PC-3 (cell line): Measurements from ENCODE around the gene LIPG. TPM values are rescaled to one million over a fixed set of nuclear protein-coding genes. Genes with fewer than 3 reads are reported as not detected.

Experiments
- ATAC-seq: fragments of 200-7000 bp; cut with Tn5 transposase; 2 replicates; pipeline ENCODE4 v1.9.1; 2020; ENCODE audit warnings: mild to moderate bottlenecking, moderate library complexity
- BruUV-seq: library from RNA; stranded (reverse); fragments of 400-500 nt; replicated peaks from 2 replicates; lab custom pipeline; 2021; lab: Mats Ljungman, UMichigan
- CTCF ChIA-PET: fragments of 300-600 bp; sonication (Branson Sonifier 250); formaldehyde crosslinking; loops from one replicate; lab custom pipeline; 2022; ENCODE audit warnings: antibody characterized with exemption; lab: Charles Lee
- POLR2A ChIA-PET: fragments of 300-600 bp; sonication (Branson Sonifier 250); formaldehyde crosslinking; loops from one replicate; lab custom pipeline; 2022; ENCODE audit warnings: antibody characterized with exemption; ENCODE audit not compliant: unreplicated experiment; lab: Charles Lee
- DNase-seq: peaks from one replicate; pipeline ENCODE4 v3.0.0-alpha.2; 2015
- H2AFZ ChIP-seq: fragments of 300-600 bp; sonication (generic); 2 replicates; pipeline ENCODE4 v1.6.0; 2016; ENCODE audit warnings: antibody characterized with exemption, low read length
- H3F3A ChIP-seq: fragments of 300-600 bp; sonication (generic); one replicate; pipeline ENCODE4 v1.6.0; 2017; ENCODE audit warnings: antibody characterized with exemption, low read length, control low read depth, mild to moderate bottlenecking; ENCODE audit not compliant: unreplicated experiment
- H3K27ac ChIP-seq: fragments of 300-600 bp; sonication (generic); 2 replicates; pipeline ENCODE4 v1.5.1; 2016; ENCODE audit warnings: mild to moderate bottlenecking, low read length
- H3K27me3 ChIP-seq: fragments of 300-600 bp; sonication (generic); 2 replicates; pipeline ENCODE4 v1.6.1; 2016; ENCODE audit warnings: low read length, mixed read lengths
- H3K36me3 ChIP-seq: fragments of 300-600 bp; sonication (generic); 2 replicates; pipeline ENCODE4 v1.6.1; 2016; ENCODE audit warnings: low read depth, mixed run types, low read length, mixed read lengths
- H3K4me1 ChIP-seq: fragments of 300-600 bp; sonication (generic); 2 replicates; pipeline ENCODE4 v1.5.1; 2016; ENCODE audit warnings: low read length; ENCODE audit not compliant: insufficient read depth
- H3K4me2 ChIP-seq: fragments of 300-600 bp; sonication (generic); 2 replicates; pipeline ENCODE4 v1.6.0; 2016; ENCODE audit warnings: low read length
- H3K4me3 ChIP-seq: fragments of 300-600 bp; sonication (generic); 2 replicates; pipeline ENCODE4 v1.5.1; 2016; ENCODE audit warnings: mild to moderate bottlenecking, low read length, mixed read lengths
- H3K79me2 ChIP-seq: fragments of 300-600 bp; sonication (generic); 2 replicates; pipeline ENCODE4 v1.6.1; 2017; ENCODE audit warnings: low read length, mixed read lengths
- H3K9ac ChIP-seq: fragments of 300-600 bp; sonication (generic); 2 replicates; pipeline ENCODE4 v1.6.0; 2016; ENCODE audit warnings: mild to moderate bottlenecking, low read length
- H3K9me2 ChIP-seq: fragments of 300-600 bp; sonication (generic); replicated peaks from 2 replicates; pipeline ENCODE4 v1.6.1; 2016; ENCODE audit warnings: mixed run types, low read length, mixed read lengths
- H3K9me3 ChIP-seq: fragments of 300-600 bp; sonication (generic); 2 replicates; pipeline ENCODE4 v1.6.1; 2016; ENCODE audit warnings: low read length, mixed read lengths
- H4K20me1 ChIP-seq: fragments of 300-600 bp; sonication (generic); 2 replicates; pipeline ENCODE4 v1.6.1; 2016; ENCODE audit warnings: low read length, mixed read lengths
- CTCF ChIP-seq: fragments of 300-600 bp; sonication (generic); conservative IDR thresholded peaks from 2 replicates; pipeline ENCODE4 v1.5.1; 2017; ENCODE audit warnings: antibody characterized with exemption, low read depth, mild to moderate bottlenecking, low read length
- EZH2 ChIP-seq: fragments of 300-600 bp; sonication (generic); IDR thresholded peaks from one replicate; pipeline ENCODE4 v1.6.1; 2017; ENCODE audit warnings: antibody characterized with exemption, mild to moderate bottlenecking, low read length; ENCODE audit not compliant: unreplicated experiment
- EZH2phosphoT487 ChIP-seq: fragments of 300-600 bp; sonication (generic); IDR thresholded peaks from 2 replicates; pipeline ENCODE4 v1.6.1; 2018; ENCODE audit warnings: mild to moderate bottlenecking, antibody characterized with exemption, low read length, borderline replicate concordance
- intact Hi-C: fragments of 100-400 bp; cut with micrococcal nuclease; formaldehyde crosslinking; loops from 2 replicates; pipeline ENCODE4 v1.9.0; 2023
- total RNA-seq: library from RNA; depleted of rRNA; stranded (reverse); fragments of >200 nt; gene quantifications from 2 replicates; pipeline ENCODE4 v1.2.3, GENCODE V29; 2014

The LIPG gene
- total RNA-seq, 1 experiment from 2014 or later = 14.8 TPM

DNA sequence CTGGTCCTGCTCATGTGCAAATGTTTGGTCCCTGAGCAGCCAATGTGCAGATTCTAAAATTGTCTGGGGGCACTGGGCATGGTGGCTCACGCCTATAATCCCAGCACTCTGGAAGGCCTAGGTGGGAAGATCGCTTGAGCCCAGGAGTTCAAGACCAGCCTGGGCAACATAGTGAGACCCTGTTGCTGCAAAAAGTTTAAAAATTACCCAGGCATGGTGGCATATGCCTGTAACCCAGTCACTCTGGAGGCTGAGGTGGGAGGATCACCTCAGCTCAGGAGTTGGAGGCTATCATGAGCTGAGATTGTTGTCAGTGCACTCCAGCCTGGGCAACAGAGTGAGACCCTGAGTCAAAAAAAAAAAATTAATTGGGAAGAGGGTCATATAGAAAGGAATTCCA, 5.1 kb downstream of the LIPG start:
- no peaks in the 10 kb centered on the region for H3K9me2 ChIP-seq
- TF ChIP-seq CTCF (no peak), EZH2phosphoT487 (no peak), EZH2 (no peak)
- intact Hi-C loops = loop anchor here (10.0 kb wide), 1 partner anchor 128 kb away; no protein-coding TSS in a partner anchor
- H3F3A ChIP-seq = no peaks in the 10 kb centered on the region
- ChIA-PET POLR2A (no interaction called here), CTCF (no interaction called here)
- H3K36me3 ChIP-seq = no peaks in the 10 kb centered on the region
- H3K4me1 ChIP-seq = peaks cover 6% of the 10 kb centered on the region
- DNase-seq = no peak
- no peak overlapping the region for H3K9ac ChIP-seq
- no peak overlapping the region for H2AFZ ChIP-seq
- H3K4me2 ChIP-seq = no peak overlapping the region
- H3K9me3 ChIP-seq = no peaks in the 10 kb centered on the region
- no peak overlapping the region for H3K4me3 ChIP-seq
- H3K27ac ChIP-seq = no peak overlapping the region
- H4K20me1 ChIP-seq = no peaks in the 10 kb centered on the region
- BruUV-seq = no TSS peak
- H3K79me2 ChIP-seq = peaks cover 15% of the 10 kb centered on the region; the same call in 1 of the 2 replicates
- H3K27me3 ChIP-seq = no peaks in the 10 kb centered on the region
- no peak for ATAC-seq

- Histone ChIP-seq H4K20me1 (no peaks in the 10 kb centered on the region), H3K27me3 (no peaks in the 10 kb centered on the region), H3K9ac (no peak overlapping the region), H2AFZ (no peak overlapping the region), H3K27ac (no peak overlapping the region), H3K9me3 (no peaks in the 10 kb centered on the region), H3K79me2 (0 out of 2 replicates have a peak, but pooled peaks cover under 1% of the 10 kb centered on the region), H3K4me2 (no peak overlapping the region), H3K36me3 (no peaks in the 10 kb centered on the region), H3K9me2 (no peaks in the 10 kb centered on the region), H3K4me3 (no peak overlapping the region), H3K4me1 (no peaks in the 10 kb centered on the region), H3F3A (no peaks in the 10 kb centered on the region)
- CTCF ChIA-PET = no interaction called here
- BruUV-seq = no TSS peak
- intact Hi-C loops = loop anchor here (10.0 kb wide), 1 partner anchor 125 kb away; no protein-coding TSS in a partner anchor
- POLR2A ChIA-PET = no interaction called here
- TF ChIP-seq EZH2phosphoT487 (no peak), CTCF (no peak), EZH2 (no peak)
- DNase-seq = no peak
- no peak for ATAC-seq
Measured at GRCh38 chr18:49569724-49570123, 7.9 kb downstream of the LIPG start.

- ATAC-seq = no peak
- Histone ChIP-seq H3K9me3 (no peaks in the 10 kb centered on the region), H3K27ac (no peak overlapping the region), H3K27me3 (no peaks in the 10 kb centered on the region), H3K36me3 (no peaks in the 10 kb centered on the region), H3K4me1 (no peaks in the 10 kb centered on the region), H3K4me2 (no peak overlapping the region), H3K4me3 (no peak overlapping the region), H3K9ac (no peak overlapping the region), H4K20me1 (no peaks in the 10 kb centered on the region), H2AFZ (no peak overlapping the region), H3F3A (no peaks in the 10 kb centered on the region), H3K79me2 (no peaks in the 10 kb centered on the region), H3K9me2 (no peaks in the 10 kb centered on the region)
- no TSS peak for BruUV-seq
- ChIA-PET POLR2A (no interaction called here), CTCF (interaction anchor here (0.9 kb wide), 1 partner anchor 10 kb away, joined by 6 read pairs; no protein-coding TSS in a partner anchor)
- intact Hi-C loops = no loop called here
- no peak for DNase-seq
- no peak for TF ChIP-seq EZH2
- no peak for TF ChIP-seq EZH2phosphoT487
- TF ChIP-seq CTCF = no peak
Measured at GRCh38 chr18:49570836-49571235, 9.0 kb downstream of the LIPG start.
